ENCODE measurements around the gene SLC6A8. TPM values are rescaled to one million over a fixed set of nuclear protein-coding genes. Genes with fewer than 3 reads are reported as not detected.

SLC6A8 gene
- polyA plus RNA-seq, 2 of the 4 experiments (the other 2 are of a cell fraction): 2.0 to 6.1 TPM

DNA sequence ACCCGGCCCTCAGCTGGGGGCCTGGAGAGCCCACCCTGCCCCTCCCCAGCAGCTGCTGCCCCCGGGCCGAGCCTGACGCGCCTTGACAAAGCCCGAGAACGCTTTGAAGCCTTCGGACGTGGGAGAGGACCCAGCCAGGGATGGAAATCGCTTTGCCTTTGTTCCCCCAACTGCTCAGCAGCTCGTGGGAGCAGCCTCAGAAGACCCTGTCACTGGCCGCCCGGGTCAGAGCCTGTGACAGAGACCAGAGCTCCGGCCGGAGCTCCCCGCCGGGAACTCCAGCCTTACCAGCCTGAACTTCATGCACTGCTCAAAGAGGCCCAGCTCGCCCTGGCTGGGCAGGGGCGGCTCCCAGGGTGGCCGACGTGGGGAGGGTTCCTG is 2.6 kb upstream of the SLC6A8 start:
- Histone ChIP-seq H3K4me3 (no peak overlapping the region), H3K4me1 (peaks cover 13% of the 10 kb centered on the region), H3K27ac (no peak overlapping the region), H3K9me3 (no peaks in the 10 kb centered on the region), H3K4me2 (no peak overlapping the region)
- TF ChIP-seq CEBPB (IDR thresholded peaks at IDR 0.05): no peak
- TF ChIP-seq, protein P1, sequence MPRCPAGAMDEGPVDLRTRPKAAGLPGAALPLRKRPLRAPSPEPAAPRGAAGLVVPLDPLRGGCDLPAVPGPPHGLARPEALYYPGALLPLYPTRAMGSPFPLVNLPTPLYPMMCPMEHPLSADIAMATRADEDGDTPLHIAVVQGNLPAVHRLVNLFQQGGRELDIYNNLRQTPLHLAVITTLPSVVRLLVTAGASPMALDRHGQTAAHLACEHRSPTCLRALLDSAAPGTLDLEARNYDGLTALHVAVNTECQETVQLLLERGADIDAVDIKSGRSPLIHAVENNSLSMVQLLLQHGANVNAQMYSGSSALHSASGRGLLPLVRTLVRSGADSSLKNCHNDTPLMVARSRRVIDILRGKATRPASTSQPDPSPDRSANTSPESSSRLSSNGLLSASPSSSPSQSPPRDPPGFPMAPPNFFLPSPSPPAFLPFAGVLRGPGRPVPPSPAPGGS (IDR thresholded peaks at IDR 0.05): no peak
- no peak for TF ChIP-seq NPAS2 (CRISPR knock-in tag; IDR thresholded peaks at IDR 0.05; ENCODE audit: borderline replicate concordance)
- TF ChIP-seq, protein P2, sequence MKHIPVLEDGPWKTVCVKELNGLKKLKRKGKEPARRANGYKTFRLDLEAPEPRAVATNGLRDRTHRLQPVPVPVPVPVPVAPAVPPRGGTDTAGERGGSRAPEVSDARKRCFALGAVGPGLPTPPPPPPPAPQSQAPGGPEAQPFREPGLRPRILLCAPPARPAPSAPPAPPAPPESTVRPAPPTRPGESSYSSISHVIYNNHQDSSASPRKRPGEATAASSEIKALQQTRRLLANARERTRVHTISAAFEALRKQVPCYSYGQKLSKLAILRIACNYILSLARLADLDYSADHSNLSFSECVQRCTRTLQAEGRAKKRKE (CRISPR knock-in tag; IDR thresholded peaks at IDR 0.05; ENCODE audit: low read depth): no peak
- POLR2A ChIA-PET: no interaction called here
- ATAC-seq: no peak
- no peak for FAIRE-seq
- CTCF ChIA-PET: interaction anchor here (0.9 to 3.5 kb wide), 2 partner anchors 17 to 23 kb away, joined by 3 to 32 read pairs; no protein-coding TSS in a partner anchor
- no peak for DNase-seq (ENCODE audit: low read depth in 1 of 2, low spot score in 1 of 2)
- 91% methylated on average over 9 of the region's 21 CpGs for WGBS (ENCODE audit: missing lambda C conversion rate)

DNA sequence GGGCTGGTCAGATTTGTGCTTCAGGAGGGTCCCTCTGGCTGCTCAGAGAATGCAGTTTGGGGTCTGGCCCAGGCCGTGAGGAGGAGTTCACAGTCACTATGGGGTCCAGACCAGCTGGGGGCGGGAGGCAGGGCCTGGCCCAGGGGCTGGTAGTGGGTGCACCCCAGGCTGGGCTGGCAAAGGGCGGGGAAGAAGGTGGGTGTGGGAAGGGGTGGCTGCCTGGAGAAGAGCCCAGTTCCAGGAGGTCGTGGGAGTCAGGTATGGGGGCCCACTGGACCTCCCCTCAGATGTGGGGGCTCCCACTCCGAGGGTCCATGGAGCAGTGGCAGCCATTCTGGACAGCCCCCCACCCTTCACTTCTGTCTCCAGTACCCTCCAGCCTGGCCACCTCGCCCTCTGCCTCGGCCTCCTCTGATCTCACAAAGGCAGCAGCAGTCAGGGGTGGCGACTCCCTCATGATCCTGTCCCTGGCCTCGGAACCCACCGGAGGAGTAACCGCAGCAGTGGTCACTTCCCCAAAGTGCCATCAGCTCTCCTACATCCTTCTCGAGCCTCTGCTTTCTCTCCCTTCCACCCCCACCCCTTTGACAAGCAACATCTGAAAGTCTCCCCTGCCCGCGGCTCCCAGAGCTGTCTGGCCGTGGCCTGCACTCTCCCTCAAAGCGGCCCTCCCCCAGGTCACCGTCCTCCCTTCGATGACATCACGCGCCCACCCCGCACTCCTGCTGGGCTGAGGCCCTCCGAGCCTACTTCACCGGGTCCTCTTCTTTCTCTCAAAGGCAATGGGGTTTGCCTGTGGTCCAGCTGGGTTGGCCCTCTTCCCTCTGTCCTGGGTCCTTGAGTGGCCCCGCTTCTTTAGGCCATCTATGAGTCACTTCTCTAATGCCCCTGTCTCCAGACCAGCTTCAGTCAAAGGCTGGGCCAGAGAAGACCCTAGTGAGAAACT is 1.7 kb upstream of the SLC6A8 start:
- POLR2A ChIA-PET: no interaction called here
- CTCF ChIA-PET: interaction anchor here (1.1 to 3.5 kb wide), 10 partner anchors 10 to 261 kb away, joined by 3 to 32 read pairs (median 4); no protein-coding TSS in a partner anchor
- Histone ChIP-seq H3K4me1 (peaks cover 13% of the 10 kb centered on the region), H3K9me3 (no peaks in the 10 kb centered on the region), H3K4me3 (no peak overlapping the region), H3K4me2 (no peak overlapping the region), H3K27ac (no peak overlapping the region)
- ATAC-seq: no peak
- no peak for FAIRE-seq
- WGBS (ENCODE audit: missing lambda C conversion rate): 71% methylated on average over 11 of the region's 24 CpGs
- TF ChIP-seq CBX2 (IDR thresholded peaks at IDR 0.05; ENCODE audit: borderline replicate concordance, low read depth) (no peak), NR3C1 (IDR thresholded peaks at IDR 0.05) (no peak), POLR2AphosphoS2 (conservative IDR thresholded peaks at IDR 0.05; ENCODE audit: low read length) (no peak), RCOR1 (IDR thresholded peaks at IDR 0.05; ENCODE audit: low read depth, low read length) (no peak), RAD21 (conservative IDR thresholded peaks at IDR 0.05 in 1 of 2, IDR thresholded peaks at IDR 0.05 in 1 of 2) (no peak), HOXB5 (CRISPR knock-in tag; IDR thresholded peaks at IDR 0.05) (no peak)
- TF ChIP-seq, protein P3, sequence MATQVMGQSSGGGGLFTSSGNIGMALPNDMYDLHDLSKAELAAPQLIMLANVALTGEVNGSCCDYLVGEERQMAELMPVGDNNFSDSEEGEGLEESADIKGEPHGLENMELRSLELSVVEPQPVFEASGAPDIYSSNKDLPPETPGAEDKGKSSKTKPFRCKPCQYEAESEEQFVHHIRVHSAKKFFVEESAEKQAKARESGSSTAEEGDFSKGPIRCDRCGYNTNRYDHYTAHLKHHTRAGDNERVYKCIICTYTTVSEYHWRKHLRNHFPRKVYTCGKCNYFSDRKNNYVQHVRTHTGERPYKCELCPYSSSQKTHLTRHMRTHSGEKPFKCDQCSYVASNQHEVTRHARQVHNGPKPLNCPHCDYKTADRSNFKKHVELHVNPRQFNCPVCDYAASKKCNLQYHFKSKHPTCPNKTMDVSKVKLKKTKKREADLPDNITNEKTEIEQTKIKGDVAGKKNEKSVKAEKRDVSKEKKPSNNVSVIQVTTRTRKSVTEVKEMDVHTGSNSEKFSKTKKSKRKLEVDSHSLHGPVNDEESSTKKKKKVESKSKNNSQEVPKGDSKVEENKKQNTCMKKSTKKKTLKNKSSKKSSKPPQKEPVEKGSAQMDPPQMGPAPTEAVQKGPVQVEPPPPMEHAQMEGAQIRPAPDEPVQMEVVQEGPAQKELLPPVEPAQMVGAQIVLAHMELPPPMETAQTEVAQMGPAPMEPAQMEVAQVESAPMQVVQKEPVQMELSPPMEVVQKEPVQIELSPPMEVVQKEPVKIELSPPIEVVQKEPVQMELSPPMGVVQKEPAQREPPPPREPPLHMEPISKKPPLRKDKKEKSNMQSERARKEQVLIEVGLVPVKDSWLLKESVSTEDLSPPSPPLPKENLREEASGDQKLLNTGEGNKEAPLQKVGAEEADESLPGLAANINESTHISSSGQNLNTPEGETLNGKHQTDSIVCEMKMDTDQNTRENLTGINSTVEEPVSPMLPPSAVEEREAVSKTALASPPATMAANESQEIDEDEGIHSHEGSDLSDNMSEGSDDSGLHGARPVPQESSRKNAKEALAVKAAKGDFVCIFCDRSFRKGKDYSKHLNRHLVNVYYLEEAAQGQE (IDR thresholded peaks at IDR 0.05): no peak
- TF ChIP-seq, protein P4, sequence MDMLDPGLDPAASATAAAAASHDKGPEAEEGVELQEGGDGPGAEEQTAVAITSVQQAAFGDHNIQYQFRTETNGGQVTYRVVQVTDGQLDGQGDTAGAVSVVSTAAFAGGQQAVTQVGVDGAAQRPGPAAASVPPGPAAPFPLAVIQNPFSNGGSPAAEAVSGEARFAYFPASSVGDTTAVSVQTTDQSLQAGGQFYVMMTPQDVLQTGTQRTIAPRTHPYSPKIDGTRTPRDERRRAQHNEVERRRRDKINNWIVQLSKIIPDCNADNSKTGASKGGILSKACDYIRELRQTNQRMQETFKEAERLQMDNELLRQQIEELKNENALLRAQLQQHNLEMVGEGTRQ (IDR thresholded peaks at IDR 0.05): no peak
- TF ChIP-seq, protein P2 (CRISPR knock-in tag; IDR thresholded peaks at IDR 0.05; ENCODE audit: low read depth): no peak
- no peak for DNase-seq (ENCODE audit: low read depth in 1 of 2, low spot score in 1 of 2)

Data from A549 (cell line).